GM19193 (cell line): ENCODE measurements around the gene ARAP2.

Source experiments
- POLR2A ChIP-seq: IDR thresholded peaks from 4 replicates; pipeline ENCODE4 v1.6.1; 2011; ENCODE audit not compliant: insufficient read depth, insufficient read length; ENCODE audit errors: extremely low read depth

Gene ARAP2

GRCh38 chr4:36214735-36215485 lies 29.4 kb downstream of the ARAP2 start:
- TF ChIP-seq POLR2A: no peak

- TF ChIP-seq POLR2A: no peak
These were observed 30.3 kb downstream of the ARAP2 start for GRCh38 chr4:36213977-36214376.

GRCh38 chr4:36211084-36211483 lies 33.2 kb downstream of the ARAP2 start:
- no peak for TF ChIP-seq POLR2A

- TF ChIP-seq POLR2A: no peak
These were observed 34.2 kb downstream of the ARAP2 start for GRCh38 chr4:36209941-36210649.

GRCh38 chr4:36208893-36209473 lies 35.3 kb downstream of the ARAP2 start:
- TF ChIP-seq POLR2A: no peak

GRCh38 chr4:36207831-36208520 lies 36.3 kb downstream of the ARAP2 start:
- no peak for TF ChIP-seq POLR2A

GRCh38 chr4:36207367-36207766 lies 36.9 kb downstream of the ARAP2 start:
- TF ChIP-seq POLR2A: no peak

GRCh38 chr4:36206603-36207311 lies 37.6 kb downstream of the ARAP2 start:
- TF ChIP-seq POLR2A: no peak

- no peak for TF ChIP-seq POLR2A
These were observed 38.3 kb downstream of the ARAP2 start for GRCh38 chr4:36206012-36206411.

GRCh38 chr4:36198861-36199260 lies 45.5 kb downstream of the ARAP2 start:
- no peak for TF ChIP-seq POLR2A

GRCh38 chr4:36198068-36198808 lies 46.1 kb downstream of the ARAP2 start:
- no peak for TF ChIP-seq POLR2A

GRCh38 chr4:36197501-36197900 lies 46.8 kb downstream of the ARAP2 start:
- no peak for TF ChIP-seq POLR2A

GRCh38 chr4:36196145-36196913 lies 48.0 kb downstream of the ARAP2 start:
- no peak for TF ChIP-seq POLR2A
